GM19025 (cell line): ENCODE data around the gene INCA1.
A peak's percentile ranks its signal among the peaks of the same experiment; 100 is the strongest.
"Not testable (repeated sequence)": the region's sequence is repeated elsewhere in the genome, so short reads cannot be mapped to it uniquely, and the experiment has no call there.

Source experiments
- ATAC-seq: cut with Tn5 transposase; IDR thresholded peaks from one replicate; pipeline ENCODE4 v1.9.1; 2021; ENCODE audit warnings: mild to moderate bottlenecking, low read depth, moderate library complexity; ENCODE audit not compliant: unreplicated experiment

The INCA1 gene, protein sequence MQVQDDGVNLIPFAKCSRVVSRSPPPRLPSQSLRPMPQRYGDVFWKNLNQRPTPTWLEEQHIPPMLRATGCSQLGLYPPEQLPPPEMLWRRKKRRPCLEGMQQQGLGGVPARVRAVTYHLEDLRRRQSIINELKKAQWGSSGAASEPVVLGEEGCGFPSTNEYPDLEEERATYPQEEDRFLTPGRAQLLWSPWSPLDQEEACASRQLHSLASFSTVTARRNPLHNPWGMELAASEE

GRCh38 chr17:4997302-4998026, at the start of gene INCA1, which contains the start of gene KIF1C:
INCA1 (minus strand) TSS chr17:4997522; CDS start chr17:4994437, 3,085 bp downstream.
KIF1C (plus strand) TSS chr17:4997950; CDS start chr17:5000247, 2,297 bp downstream.
- peak; percentile 88 for ATAC-seq

GRCh38 chr17:5045496-5045895, 48.2 kb upstream of the INCA1 start:
- ATAC-seq: no peak

GRCh38 chr17:5044630-5045029, 47.3 kb upstream of the INCA1 start:
- ATAC-seq: no peak

DNA sequence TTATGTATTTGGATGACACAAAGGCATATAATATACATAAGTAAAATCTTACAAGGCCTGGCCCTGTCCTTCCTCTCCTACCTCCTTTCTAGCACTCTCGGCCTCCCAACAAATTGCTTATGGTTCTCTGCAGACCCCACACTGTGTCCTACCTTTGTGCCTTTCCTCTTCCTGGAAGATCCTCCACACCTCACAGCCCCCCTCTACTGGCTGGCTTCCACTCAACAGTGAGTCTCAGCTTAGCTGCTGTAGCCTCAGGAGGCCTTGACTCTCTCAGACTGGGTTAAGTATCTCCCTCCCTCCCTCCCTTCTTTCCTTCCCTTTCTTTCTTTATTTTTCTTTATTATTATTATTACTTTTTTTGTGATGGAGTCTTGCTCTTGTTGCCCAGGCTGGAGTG, 46.2 kb upstream of the INCA1 start:
- ATAC-seq: no peak

DNA sequence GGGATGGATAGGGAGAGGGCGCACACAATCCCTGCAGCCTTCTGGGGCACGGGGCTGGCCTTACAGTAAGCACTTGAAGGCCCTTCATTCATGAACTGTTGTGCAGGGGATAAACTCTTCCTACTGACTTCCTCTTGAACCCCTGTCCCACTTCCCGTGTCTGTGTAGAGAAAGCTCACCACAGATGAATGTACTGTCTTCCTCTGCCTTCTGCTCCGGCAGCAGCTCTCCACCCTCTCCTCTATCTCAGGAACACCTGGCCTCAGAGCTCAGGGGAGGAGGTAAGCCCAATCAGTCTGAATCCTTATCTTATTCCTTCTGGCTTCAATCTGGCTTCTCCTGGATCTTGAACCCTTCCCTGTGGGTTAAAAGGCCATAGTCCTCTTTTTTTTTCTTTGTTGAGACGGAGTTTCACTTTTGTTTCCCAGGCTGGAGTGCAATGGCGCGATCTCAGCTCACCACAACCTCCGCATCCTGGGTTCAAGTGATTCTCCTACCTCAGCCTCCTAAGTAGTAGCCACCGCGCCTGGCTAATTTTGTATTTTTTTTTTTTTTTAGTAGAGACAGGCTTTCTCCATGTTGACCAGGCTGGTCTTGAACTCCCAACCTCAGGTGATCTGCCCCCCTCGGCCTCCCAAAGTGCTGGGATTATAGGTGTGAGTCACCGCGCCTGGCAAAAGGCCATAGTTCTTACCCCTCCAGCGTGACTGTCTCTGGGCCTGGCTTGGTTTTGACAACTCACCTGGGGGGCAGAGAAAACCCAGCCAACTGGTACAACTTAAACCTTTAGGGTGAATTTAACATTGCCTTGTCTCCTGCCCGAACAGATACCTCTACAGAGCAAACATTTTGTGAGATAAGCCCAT, 45.1 kb upstream of the INCA1 start:
- no peak for ATAC-seq

DNA sequence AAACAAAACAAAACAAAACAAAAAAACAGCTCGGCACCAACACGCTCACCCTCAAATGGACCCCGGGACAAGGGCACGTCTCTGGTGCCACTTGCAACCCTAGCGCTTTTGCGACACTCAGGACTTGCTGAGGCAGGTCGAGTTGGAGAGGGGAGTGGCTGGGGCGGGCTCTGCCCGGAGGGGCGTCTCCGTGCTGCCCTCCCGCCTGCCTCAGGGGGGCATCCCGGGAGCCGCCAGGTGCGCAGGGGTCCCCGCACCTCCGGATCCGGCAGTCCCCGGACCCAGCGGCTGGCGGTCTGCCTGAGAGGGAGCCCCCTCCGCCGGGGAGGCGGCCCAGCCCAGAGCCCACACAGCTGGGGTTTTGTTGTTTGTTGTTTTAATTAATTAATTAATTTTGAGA, 38.0 kb upstream of the INCA1 start, which contains the start of gene SLC52A1:
Gene SLC52A1, minus strand, starts transcription at position 112 of the 400 bp plus-strand sequence. CDS start 820 bp downstream, outside the sequence.
- no peak for ATAC-seq

- no peak for ATAC-seq
These were observed 37.3 kb upstream of the INCA1 start for GRCh38 chr17:5034651-5035050.

DNA sequence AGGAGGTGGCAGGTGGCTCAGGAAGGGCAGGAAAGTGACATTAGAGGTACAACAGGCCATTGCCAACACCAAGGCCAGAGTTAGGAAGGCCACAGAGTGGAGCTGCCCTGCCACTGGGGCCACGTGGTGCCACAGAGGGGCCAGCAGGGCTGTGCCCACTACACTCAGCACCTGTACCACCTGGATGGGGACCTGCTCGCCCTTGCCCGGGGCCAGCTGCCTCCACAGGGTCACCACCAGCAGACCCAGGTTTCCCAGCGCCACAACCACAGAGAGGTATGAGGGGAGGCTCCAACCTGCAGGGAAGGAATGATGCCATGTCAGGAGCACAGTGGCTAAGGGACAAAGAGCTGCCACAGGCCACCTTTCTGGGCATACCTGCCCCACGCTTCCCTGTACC, 36.7 kb upstream of the INCA1 start:
- ATAC-seq: no peak

DNA sequence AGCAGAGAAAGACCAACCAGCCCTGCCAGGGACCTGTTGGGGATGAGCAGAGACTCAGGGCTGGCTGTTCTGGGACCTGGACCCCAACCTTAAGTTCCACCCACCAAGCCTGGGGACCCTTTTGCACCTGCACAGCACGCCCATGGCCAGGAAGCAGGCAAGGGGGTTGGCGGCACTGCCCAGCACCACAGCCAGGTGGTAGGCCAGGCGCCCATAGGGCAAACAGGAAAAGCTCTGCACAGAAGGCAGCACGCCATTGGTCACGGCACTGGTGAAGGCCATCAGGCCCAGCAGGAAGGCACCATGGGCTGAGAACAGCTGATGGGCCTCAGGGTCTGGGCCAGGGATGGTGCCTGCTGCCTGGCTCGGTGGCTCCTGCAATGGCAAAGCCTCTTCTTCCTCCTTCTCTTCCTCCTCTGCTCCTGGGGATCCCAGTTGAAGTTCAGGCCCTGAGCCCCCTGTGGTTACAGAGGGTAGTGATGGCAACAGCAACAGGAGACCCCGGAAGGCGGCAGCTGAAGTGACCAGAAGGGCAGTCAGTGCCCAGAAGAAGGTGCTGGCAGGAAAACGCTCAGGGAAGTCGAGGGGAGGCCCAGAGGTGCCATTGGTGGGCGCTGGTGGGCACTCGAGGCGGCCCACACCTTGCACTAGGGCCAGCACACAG, 36.2 kb upstream of the INCA1 start:
- no peak for ATAC-seq

GRCh38 chr17:5032865-5033264, 35.5 kb upstream of the INCA1 start:
- no peak for ATAC-seq

DNA sequence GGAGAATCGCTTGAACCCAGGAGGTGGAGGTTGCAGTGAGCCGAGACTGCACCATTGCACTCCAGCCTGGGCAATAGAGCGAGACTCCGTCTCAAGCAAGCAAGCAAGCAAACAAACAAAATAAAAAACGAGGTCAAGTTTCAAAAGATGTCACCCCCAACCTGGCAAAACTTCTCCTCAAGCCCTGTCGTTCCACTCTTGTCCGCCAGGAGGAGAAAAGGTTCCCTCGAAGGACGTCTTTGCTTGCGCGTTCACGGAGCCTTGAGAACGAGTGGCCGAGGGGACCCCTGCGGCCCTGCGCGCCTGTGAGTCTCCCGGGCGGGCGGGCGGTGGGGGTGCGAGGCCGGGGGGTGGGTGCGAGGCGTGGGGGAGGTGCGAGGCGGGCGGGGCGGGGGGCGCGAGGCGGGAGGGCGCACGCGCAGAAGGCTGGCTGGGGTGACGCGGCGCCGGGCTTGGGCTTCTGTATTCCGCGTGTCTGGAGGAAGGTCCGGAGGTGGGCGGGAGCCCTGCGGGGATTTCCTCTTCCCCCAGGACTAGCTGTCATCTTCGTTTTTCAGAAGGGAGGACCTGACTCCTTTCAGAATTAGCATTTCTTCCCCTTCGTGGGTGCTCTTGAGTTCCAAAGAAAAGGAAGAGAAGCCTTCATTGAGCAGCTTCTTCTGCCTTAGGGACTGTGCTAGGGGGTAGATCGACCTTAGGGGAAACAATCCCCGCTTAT, 34.2 kb upstream of the INCA1 start:
- no peak for ATAC-seq

- ATAC-seq: not testable (repeated sequence)
These were observed 32.8 kb upstream of the INCA1 start for GRCh38 chr17:5030168-5030567.

DNA sequence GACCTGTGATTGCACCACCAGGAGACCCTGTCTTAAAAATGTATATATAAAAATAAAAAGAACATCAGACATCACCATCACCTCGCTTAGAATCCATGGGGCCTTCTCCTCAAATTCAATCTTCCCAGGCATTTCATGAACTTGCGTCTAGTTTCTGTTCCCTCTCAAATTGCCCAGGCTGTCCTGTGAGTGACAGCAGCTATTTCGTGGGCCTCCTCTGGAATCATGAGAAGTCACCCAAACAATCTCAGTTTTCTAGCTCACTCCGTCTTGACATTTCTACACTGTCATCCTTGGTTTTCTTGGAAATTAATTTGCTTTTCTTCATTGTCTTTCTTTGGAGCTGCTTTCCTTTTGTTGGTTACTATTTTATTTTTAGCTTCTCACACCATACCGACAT, 30.6 kb upstream of the INCA1 start:
- ATAC-seq: no peak

- no peak for ATAC-seq
These were observed 30.0 kb upstream of the INCA1 start for GRCh38 chr17:5027299-5027698.

- ATAC-seq: no peak
These were observed 27.3 kb upstream of the INCA1 start for GRCh38 chr17:5024604-5025003.

DNA sequence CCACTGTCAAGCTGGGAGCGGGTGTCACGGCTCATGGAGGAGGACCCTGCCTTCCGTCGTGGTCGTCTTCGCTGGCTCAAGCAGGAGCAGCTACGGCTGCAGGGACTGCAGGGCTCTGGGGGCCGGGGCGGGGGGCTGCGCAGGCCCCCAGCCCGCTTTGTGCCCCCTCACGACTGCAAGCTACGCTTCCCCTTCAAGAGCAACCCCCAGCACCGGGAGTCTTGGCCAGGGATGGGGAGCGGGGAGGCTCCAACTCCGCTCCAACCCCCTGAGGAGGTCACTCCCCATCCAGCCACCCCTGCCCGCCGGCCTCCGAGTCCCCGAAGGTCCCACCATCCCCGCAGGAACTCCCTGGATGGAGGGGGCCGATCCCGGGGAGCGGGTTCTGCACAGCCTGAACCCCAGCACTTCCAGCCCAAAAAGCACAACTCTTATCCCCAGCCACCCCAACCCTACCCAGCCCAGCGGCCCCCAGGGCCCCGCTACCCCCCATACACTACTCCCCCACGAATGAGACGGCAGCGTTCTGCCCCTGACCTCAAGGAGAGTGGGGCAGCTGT, 26.3 kb upstream of the INCA1 start:
- ATAC-seq: no peak

DNA sequence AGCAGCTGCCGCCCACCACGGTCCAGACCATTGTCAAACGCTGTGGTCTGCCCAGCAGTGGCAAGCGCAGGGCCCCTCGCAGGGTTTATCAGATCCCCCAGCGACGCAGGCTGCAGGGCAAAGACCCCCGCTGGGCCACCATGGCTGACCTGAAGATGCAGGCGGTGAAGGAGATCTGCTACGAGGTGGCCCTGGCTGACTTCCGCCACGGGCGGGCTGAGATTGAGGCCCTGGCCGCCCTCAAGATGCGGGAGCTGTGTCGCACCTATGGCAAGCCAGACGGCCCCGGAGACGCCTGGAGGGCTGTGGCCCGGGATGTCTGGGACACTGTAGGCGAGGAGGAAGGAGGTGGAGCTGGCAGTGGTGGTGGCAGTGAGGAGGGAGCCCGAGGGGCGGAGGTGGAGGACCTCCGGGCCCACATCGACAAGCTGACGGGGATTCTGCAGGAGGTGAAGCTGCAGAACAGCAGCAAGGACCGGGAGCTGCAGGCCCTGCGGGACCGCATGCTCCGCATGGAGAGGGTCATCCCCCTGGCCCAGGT, 24.9 kb upstream of the INCA1 start:
- no peak for ATAC-seq

GRCh38 chr17:5020502-5021023, 23.2 kb upstream of the INCA1 start:
- no peak for ATAC-seq

- no peak for ATAC-seq
These were observed 22.2 kb upstream of the INCA1 start for GRCh38 chr17:5019475-5019956.
